HL-60 (cell line): ENCODE results near the gene CTNS.
A peak's percentile ranks its signal among the peaks of the same experiment; 100 is the strongest.

Experiments
- DNase-seq, 2 experiments: peaks; one replicate each; pipeline ENCODE4 v3.0.0-alpha.2; 2010 to 2020; ENCODE audit warnings: low read depth in 1 of 2, low spot score in 1 of 2
- H3K27ac ChIP-seq: fragments of 250-450 bp; sonication (Bioruptor Pico); replicated peaks from 2 replicates; pipeline ENCODE4 v1.5.1; 2020; ENCODE audit warnings: mild to moderate bottlenecking, moderate library complexity
- H3K27me3 ChIP-seq: fragments of 250-450 bp; sonication (Bioruptor Pico); 2 replicates; pipeline ENCODE4 v1.5.1; 2021; ENCODE audit warnings: mild to moderate bottlenecking, moderate library complexity; ENCODE audit not compliant: insufficient read depth, poor library complexity, severe bottlenecking
- H3K4me3 ChIP-seq: replicated peaks from 2 replicates; pipeline ENCODE4 v1.5.1; 2011; ENCODE audit warnings: mild to moderate bottlenecking, control low read depth, low read length; ENCODE audit not compliant: insufficient read depth
- GABPA ChIP-seq: IDR thresholded peaks from 2 replicates; pipeline ENCODE4 v1.6.1; 2012; ENCODE audit warnings: low read depth
- POLR2AphosphoS5 ChIP-seq: IDR thresholded peaks from 2 replicates; pipeline ENCODE4 v1.6.1; 2012; ENCODE audit warnings: low read depth
- SPI1 ChIP-seq: IDR thresholded peaks from 2 replicates; pipeline ENCODE4 v1.6.1; 2012; ENCODE audit warnings: low read depth, mild to moderate bottlenecking, borderline replicate concordance
- TF ChIP-seq, protein P1 (sequence below): IDR thresholded peaks from one replicate; pipeline ENCODE4 v1.5.1; 2011; ENCODE audit warnings: low read length, control low read depth, inconsistent platforms; ENCODE audit not compliant: insufficient read depth
- TF ChIP-seq, protein P2 (sequence below): IDR thresholded peaks from 2 replicates; pipeline ENCODE4 v1.6.1; 2012; ENCODE audit warnings: low read depth; ENCODE audit not compliant: insufficient replicate concordance

CTNS gene

DNA sequence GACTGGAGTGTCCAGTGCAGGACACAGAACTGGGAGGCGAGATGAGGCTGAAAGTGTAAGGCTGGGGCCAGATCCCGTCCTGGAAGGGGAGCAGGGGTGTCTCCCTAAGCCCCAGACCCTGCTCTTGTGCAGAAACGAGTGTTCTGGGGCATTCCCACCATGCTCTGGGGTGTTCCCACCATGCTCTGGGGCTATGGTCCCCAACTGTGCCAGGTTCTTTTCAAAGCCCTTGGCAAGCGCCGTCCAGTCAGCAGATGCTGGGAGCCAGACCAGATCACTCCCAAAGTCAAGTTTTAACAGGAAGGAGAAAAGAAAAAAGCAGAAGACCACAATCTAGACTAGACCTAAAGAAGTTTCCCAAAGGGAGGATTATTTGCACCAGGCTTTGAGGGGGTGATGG lies 29.3 kb downstream of the CTNS start:
- no peak for DNase-seq
- H3K27ac ChIP-seq, result no peak overlapping the region
- TF ChIP-seq SPI1, result no peak
- TF ChIP-seq, protein P1, sequence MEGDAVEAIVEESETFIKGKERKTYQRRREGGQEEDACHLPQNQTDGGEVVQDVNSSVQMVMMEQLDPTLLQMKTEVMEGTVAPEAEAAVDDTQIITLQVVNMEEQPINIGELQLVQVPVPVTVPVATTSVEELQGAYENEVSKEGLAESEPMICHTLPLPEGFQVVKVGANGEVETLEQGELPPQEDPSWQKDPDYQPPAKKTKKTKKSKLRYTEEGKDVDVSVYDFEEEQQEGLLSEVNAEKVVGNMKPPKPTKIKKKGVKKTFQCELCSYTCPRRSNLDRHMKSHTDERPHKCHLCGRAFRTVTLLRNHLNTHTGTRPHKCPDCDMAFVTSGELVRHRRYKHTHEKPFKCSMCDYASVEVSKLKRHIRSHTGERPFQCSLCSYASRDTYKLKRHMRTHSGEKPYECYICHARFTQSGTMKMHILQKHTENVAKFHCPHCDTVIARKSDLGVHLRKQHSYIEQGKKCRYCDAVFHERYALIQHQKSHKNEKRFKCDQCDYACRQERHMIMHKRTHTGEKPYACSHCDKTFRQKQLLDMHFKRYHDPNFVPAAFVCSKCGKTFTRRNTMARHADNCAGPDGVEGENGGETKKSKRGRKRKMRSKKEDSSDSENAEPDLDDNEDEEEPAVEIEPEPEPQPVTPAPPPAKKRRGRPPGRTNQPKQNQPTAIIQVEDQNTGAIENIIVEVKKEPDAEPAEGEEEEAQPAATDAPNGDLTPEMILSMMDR, result no peak
- TF ChIP-seq, protein P2, sequence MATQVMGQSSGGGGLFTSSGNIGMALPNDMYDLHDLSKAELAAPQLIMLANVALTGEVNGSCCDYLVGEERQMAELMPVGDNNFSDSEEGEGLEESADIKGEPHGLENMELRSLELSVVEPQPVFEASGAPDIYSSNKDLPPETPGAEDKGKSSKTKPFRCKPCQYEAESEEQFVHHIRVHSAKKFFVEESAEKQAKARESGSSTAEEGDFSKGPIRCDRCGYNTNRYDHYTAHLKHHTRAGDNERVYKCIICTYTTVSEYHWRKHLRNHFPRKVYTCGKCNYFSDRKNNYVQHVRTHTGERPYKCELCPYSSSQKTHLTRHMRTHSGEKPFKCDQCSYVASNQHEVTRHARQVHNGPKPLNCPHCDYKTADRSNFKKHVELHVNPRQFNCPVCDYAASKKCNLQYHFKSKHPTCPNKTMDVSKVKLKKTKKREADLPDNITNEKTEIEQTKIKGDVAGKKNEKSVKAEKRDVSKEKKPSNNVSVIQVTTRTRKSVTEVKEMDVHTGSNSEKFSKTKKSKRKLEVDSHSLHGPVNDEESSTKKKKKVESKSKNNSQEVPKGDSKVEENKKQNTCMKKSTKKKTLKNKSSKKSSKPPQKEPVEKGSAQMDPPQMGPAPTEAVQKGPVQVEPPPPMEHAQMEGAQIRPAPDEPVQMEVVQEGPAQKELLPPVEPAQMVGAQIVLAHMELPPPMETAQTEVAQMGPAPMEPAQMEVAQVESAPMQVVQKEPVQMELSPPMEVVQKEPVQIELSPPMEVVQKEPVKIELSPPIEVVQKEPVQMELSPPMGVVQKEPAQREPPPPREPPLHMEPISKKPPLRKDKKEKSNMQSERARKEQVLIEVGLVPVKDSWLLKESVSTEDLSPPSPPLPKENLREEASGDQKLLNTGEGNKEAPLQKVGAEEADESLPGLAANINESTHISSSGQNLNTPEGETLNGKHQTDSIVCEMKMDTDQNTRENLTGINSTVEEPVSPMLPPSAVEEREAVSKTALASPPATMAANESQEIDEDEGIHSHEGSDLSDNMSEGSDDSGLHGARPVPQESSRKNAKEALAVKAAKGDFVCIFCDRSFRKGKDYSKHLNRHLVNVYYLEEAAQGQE, result no peak
- TF ChIP-seq GABPA, result no peak
- TF ChIP-seq POLR2AphosphoS5, result no peak
- H3K4me3 ChIP-seq, result no peak overlapping the region
- no peaks in the 10 kb centered on the region for H3K27me3 ChIP-seq

- Histone ChIP-seq H3K27ac (no peak overlapping the region), H3K27me3 (no peaks in the 10 kb centered on the region), H3K4me3 (no peak overlapping the region)
- TF ChIP-seq, protein P2, result no peak
- TF ChIP-seq POLR2AphosphoS5 (no peak), SPI1 (no peak), GABPA (no peak)
- TF ChIP-seq, protein P1, result no peak
- DNase-seq, result no peak
Measured at GRCh38 chr17:3666516-3666915, 30.0 kb downstream of the CTNS start.

DNA sequence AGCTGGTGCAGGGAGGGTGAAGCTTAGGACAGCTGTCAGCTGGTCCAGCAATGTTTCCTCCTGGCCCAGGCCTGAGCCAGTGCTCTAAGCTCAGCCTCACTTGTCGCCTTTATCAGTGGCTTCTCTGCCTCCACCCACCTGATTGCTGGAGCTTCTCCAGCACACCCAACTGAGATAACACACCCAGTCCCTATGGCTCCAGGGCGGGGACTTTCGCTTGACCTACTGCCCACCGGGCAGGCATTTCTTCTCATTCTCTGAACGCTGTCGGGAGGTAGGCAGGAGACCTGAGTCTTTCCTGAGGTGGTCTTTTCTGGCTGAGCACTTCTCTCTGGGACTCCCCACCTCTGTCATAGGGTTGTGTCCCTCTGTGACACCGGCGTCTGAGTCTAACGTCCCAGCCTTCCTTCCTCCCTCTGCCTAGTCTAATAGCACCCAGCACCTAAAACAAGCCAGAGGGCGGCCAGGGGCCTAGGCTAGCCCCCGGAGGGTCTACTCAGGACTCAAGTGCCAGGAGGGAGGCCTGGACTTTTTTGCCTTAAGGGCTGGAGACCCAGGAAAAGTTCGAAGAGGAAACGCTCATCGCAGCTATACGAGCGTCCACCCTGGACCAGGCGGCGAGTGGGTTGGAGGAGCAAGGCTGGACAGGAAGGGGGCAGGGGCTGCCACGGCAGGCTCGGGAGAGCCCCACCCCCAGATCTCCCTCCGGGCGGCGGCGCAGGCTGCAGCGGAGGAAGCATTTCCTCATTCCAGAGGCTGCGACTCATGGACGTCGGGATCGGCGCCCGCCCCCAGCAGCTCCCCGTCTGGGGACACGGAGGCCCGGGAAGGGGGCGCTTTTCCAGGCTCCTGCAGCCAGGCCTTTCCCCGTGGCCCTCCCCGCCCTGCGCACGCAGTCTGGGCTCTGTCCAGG lies 31.1 kb downstream of the CTNS start:
- Histone ChIP-seq H3K27ac (peak overlapping the region; percentile 30; the same call in 1 of the 2 replicates), H3K27me3 (no peaks in the 10 kb centered on the region), H3K4me3 (peak overlapping the region; percentile 66)
- DNase-seq, result peak in 1 of 2 experiments; percentile 4
- no peak for TF ChIP-seq SPI1
- TF ChIP-seq POLR2AphosphoS5, result no peak
- TF ChIP-seq, protein P1, result no peak
- TF ChIP-seq GABPA, result no peak
